Large intestine (tissue), 12 donors: ENCODE measurements around the gene FBXO5. TPM values are rescaled to one million over a fixed set of nuclear protein-coding genes. Genes with fewer than 3 reads are reported as not detected.

Source experiments
- DNase-seq, 2 donors: peaks; one replicate each; pipeline versions ENCODE4 v3.0.0 to v3.0.0-alpha.2; 2013
- H3K27ac ChIP-seq: one replicate; pipeline ENCODE4 v1.5.1; 2013; ENCODE audit warnings: low read length
- H3K27me3 ChIP-seq: 2 replicates; pipeline ENCODE4 v1.6.1; 2013; ENCODE audit warnings: low read length; ENCODE audit not compliant: control insufficient read depth, insufficient read depth
- H3K36me3 ChIP-seq: 2 replicates; pipeline ENCODE4 v1.6.1; 2013; ENCODE audit warnings: low read length; ENCODE audit not compliant: control insufficient read depth, insufficient read depth
- H3K4me1 ChIP-seq: one replicate; pipeline ENCODE4 v1.6.1; 2013; ENCODE audit warnings: low read length; ENCODE audit not compliant: control insufficient read depth, insufficient read depth
- H3K4me3 ChIP-seq: one replicate; pipeline ENCODE4 v1.5.1; 2013; ENCODE audit warnings: low read length
- H3K9me3 ChIP-seq: one replicate; pipeline ENCODE4 v1.6.1; 2013; ENCODE audit warnings: mild to moderate bottlenecking, low read depth, low read length, moderate library complexity; ENCODE audit not compliant: control insufficient read depth
- WGBS: methylation state at CpG from one replicate; pipeline ENCODE4 v1.1.5; 2013; ENCODE audit warnings: low lambda C conversion rate; ENCODE audit not compliant: insufficient coverage; 5-methylcytosine and 5-hydroxymethylcytosine counted together
- long read RNA-seq, 11 donors: transcript quantifications; one replicate each; lab custom pipeline, GENCODE V29; 2026
- polyA plus RNA-seq: library from polyadenylated mRNA; unstranded; fragments of 120-200 nt; gene quantifications from one replicate; pipeline ENCODE4 v1.2.1, GENCODE V29; 2013

The FBXO5 gene, protein sequence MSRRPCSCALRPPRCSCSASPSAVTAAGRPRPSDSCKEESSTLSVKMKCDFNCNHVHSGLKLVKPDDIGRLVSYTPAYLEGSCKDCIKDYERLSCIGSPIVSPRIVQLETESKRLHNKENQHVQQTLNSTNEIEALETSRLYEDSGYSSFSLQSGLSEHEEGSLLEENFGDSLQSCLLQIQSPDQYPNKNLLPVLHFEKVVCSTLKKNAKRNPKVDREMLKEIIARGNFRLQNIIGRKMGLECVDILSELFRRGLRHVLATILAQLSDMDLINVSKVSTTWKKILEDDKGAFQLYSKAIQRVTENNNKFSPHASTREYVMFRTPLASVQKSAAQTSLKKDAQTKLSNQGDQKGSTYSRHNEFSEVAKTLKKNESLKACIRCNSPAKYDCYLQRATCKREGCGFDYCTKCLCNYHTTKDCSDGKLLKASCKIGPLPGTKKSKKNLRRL
- 14.1 TPM for polyA plus RNA-seq
- long read RNA-seq, donor 1, partial matches to known transcripts = 0 of 1 reads
- long read RNA-seq, donor 1, other reads (novel, unspliced or antisense) = 0 of 1 reads
- long read RNA-seq, donor 2, transcript FBXO5-202 (5 exons, 2,221 nt) = major isoform, 5 of 17 reads
- long read RNA-seq, donor 2, transcript FBXO5-201 (5 exons, 2,037 nt) = major isoform, 5 of 17 reads
- long read RNA-seq, donor 2, partial matches to known transcripts = 6 of 17 reads
- long read RNA-seq, donor 2, other reads (novel, unspliced or antisense) = 0 of 17 reads
- long read RNA-seq, donor 3, partial matches to known transcripts = 0 of 7 reads
- long read RNA-seq, donor 3, other reads (novel, unspliced or antisense) = 0 of 7 reads
- long read RNA-seq, donor 4 = 0 reads
- long read RNA-seq, donor 5, partial matches to known transcripts = 0 of 4 reads
- long read RNA-seq, donor 5, other reads (novel, unspliced or antisense) = 0 of 4 reads
- long read RNA-seq, donor 6, partial matches to known transcripts = 0 of 3 reads
- long read RNA-seq, donor 6, other reads (novel, unspliced or antisense) = 0 of 3 reads
- long read RNA-seq, donor 7, partial matches to known transcripts = 0 of 1 reads
- long read RNA-seq, donor 7, other reads (novel, unspliced or antisense) = 0 of 1 reads
- long read RNA-seq, donor 8, partial matches to known transcripts = 5 of 7 reads
- long read RNA-seq, donor 8, other reads (novel, unspliced or antisense) = 0 of 7 reads
- long read RNA-seq, donor 9, partial matches to known transcripts = 0 of 5 reads
- long read RNA-seq, donor 9, other reads (novel, unspliced or antisense) = 0 of 5 reads
- long read RNA-seq, donor 10, partial matches to known transcripts = 0 of 2 reads
- long read RNA-seq, donor 10, other reads (novel, unspliced or antisense) = 0 of 2 reads
- long read RNA-seq, donor 11, partial matches to known transcripts = 0 of 3 reads
- long read RNA-seq, donor 11, other reads (novel, unspliced or antisense) = 0 of 3 reads

DNA sequence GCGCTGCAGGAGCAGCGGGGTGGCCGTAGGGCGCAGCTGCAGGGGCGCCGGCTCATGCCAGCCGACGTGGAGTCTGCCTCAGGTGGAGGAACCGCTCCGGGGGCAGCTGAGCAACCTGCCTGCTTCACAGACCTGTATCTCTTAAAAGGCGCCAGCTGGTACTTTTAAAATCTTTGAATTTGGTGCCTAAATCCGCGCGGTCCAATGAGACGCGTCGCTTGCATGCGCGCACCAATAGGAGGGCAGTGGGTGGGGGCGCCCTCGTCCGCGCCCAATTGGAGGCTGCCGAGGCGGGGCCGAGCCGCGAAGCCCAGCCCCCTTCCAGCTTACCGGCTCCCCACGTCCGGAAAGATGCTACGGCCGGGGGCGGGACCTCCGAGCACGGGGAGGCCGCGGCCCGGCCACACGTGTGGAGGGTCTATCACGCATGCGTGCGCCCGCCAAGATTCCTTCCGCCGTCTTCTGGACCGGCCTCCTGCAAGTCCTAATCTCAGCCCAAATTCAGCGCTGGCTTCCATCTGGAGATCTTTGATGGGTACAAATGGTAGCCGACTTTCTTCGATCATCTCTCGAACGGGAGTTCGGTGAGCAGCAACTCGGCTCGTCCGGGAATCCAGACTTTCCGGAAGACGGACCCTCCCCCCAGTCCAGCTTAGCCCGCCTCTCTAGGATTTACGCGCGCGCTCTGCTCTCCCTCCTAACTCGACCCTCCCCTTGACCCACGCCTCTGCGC is at the start of gene FBXO5:
TSS of gene FBXO5 (minus strand) at position 138 of the 733 bp plus-strand sequence. CDS start at position 56, 82 bp downstream.
- Histone ChIP-seq H3K4me1 (peaks cover 5% of the 10 kb centered on the region), H3K4me3 (peak within 1 kb of the TSS; percentile 65), H3K27me3 (no peaks in the 10 kb centered on the region), H3K27ac (peak within 1 kb of the TSS; percentile 94), H3K36me3 (no peaks in the 10 kb centered on the region), H3K9me3 (no peaks in the 10 kb centered on the region)
- WGBS = no CpG with 5 or more reads among the region's 66 CpGs
- DNase-seq = peak; percentile 98 to 99

DNA sequence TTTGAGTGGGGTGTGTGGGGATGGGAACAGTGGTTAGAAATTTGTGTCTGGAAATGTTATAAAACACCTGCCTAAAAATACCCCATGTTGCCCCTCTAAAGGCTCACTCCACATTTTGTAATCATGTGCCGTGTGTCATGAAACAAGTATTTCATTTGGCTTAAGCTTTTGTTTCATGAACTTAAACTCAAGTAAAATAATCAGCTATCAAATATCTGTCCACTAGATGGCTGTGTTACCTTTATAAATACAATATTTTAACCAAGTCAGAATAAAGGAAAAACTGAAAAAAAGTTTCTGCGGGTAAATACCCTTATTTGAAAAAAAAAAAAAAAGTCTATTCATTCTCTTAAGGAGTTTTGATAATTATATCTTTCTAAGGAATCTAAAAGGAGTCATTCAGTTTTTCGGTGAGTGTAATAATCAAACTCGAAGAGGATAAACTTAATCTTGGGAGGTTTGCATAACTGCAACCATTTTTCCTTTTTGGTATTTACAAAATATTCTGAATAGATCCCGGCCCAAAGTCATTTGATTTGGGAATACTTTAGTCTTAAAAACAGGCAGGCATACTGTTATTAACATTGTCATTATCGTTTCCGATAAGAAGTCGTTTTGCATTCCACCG is 49.5 kb upstream of the FBXO5 start:
- no peak for DNase-seq
- 33% methylated on average over 2 of the region's 9 CpGs for WGBS

DNA sequence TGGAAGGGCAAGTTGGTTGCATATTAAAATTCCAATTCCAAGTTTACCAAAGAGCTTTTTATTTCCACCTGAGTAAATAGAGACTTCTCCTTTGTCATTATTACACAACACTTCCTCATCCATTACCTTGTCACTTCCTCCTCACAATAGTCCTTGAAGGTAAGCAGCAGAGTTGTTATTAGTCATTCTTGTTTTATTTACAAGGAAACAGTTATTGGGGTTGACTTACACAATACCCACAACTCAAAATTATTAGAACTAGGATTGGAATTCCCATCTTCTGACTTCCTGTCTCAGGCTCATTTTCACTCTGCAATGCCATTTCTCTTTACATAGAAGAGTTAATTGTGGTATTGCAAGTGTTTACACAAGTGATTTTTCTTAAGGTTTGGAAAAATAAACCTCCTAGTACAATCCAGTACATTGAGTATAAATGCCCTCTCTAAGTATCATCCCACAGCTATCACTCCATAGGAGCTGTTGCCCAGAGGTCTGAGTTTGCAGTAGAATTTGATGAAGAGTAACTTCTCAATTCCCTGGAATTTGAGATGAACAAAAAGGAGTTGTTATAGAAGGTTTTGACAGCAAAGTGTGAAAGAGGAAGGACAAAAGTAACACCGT is 48.6 kb upstream of the FBXO5 start:
- Histone ChIP-seq H3K36me3 (no peaks in the 10 kb centered on the region), H3K27ac (no peak overlapping the region), H3K27me3 (no peaks in the 10 kb centered on the region), H3K9me3 (no peaks in the 10 kb centered on the region), H3K4me1 (no peaks in the 10 kb centered on the region), H3K4me3 (no peak overlapping the region)
- no peak for DNase-seq
- 67% methylated on average over 1 of the region's 1 CpG for WGBS

More for the DNA sequence above, 49.5 kb upstream of the FBXO5 start:
- Histone ChIP-seq H3K4me3 (no peak overlapping the region), H3K36me3 (no peaks in the 10 kb centered on the region), H3K27ac (no peak overlapping the region), H3K9me3 (no peaks in the 10 kb centered on the region), H3K27me3 (no peaks in the 10 kb centered on the region), H3K4me1 (no peaks in the 10 kb centered on the region)

DNA sequence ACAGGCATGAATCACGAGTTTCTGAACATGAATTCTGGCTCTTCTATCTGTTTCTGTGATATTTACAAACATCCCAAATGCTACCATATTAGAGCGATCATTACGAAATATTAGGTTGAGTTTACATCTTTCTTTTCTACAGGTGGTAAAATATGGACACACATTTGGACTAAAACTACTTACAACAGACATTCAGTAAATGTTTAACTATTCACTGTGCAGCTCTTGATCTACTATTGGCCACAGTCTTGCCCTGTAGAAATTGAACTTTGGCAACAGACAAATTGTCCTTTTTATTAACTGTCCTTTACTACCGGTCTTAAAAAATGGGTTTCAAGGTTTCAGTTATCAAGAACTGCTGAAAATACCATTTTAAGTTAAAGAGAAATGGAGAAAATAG is 46.1 kb upstream of the FBXO5 start:
- WGBS = 17% methylated on average over 1 of the region's 4 CpGs
- no peaks in the 10 kb centered on the region for H3K36me3 ChIP-seq
- no peaks in the 10 kb centered on the region for H3K27me3 ChIP-seq
- H3K27ac ChIP-seq = no peak overlapping the region
- no peak for DNase-seq
- H3K4me3 ChIP-seq = no peak overlapping the region
- H3K9me3 ChIP-seq = no peaks in the 10 kb centered on the region
- H3K4me1 ChIP-seq = no peaks in the 10 kb centered on the region

DNA sequence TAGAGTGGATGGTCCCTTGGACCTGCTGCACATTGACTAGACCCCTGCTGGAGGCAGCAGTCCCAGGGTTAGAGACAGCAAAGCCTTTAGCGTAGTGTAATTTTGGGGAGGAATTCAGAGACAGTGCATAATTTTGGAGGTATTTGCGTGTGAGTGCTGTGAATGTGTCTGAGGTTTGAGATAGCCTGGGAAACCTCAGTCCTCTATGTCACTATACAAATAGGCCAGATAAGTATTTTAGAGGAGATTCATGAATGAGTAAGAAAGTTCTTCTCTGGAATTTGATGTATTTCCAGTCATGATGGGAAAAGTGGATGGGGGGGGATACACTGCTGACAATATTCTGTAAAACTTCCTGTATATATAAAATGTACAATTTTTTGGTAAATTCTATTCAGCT is 45.4 kb upstream of the FBXO5 start:
- WGBS = no CpG with 5 or more reads among the region's 2 CpGs
- Histone ChIP-seq H3K9me3 (no peaks in the 10 kb centered on the region), H3K36me3 (no peaks in the 10 kb centered on the region), H3K27ac (no peak overlapping the region), H3K4me1 (no peaks in the 10 kb centered on the region), H3K27me3 (no peaks in the 10 kb centered on the region), H3K4me3 (no peak overlapping the region)
- DNase-seq = no peak

DNA sequence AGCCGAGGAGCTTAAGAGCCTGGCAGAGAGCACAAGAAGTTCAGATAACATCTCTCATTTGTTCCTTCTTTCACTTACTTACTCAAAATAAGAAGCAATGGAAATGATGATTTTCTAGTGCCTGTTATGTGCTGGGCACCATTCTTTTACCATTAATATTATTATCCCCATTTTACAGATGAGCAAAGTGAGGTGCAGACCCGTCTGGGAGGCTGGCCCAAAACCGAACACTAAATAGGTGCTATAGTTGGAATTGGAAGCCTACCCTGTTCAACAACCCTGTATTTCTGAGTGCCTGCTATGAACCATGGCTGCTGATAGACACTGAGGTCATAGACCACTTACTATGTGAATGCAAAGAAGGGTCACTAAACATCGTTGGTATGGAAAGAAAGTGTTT is 44.6 kb upstream of the FBXO5 start:
- no peak for DNase-seq
- 75% methylated on average over 1 of the region's 4 CpGs for WGBS
- Histone ChIP-seq H3K9me3 (no peaks in the 10 kb centered on the region), H3K27me3 (no peaks in the 10 kb centered on the region), H3K36me3 (no peaks in the 10 kb centered on the region), H3K4me3 (no peak overlapping the region), H3K4me1 (no peaks in the 10 kb centered on the region), H3K27ac (no peak overlapping the region)

DNA sequence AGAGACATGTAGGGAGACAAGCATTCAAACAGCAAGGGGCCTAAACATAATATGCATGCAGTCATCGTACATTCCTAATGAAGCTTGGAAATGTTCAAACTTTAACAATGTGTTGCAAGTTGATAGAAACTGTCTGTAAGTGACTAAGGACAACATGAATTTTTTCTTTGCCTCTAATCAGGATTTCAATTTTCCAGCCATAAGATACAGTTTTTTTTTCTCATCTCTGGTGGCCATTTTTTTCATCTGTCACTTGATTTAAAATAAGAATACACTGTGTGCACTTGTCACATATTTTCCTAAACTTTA is 41.8 kb upstream of the FBXO5 start:
- Histone ChIP-seq H3K27ac (no peak overlapping the region), H3K4me1 (no peaks in the 10 kb centered on the region), H3K9me3 (no peaks in the 10 kb centered on the region), H3K4me3 (no peak overlapping the region), H3K27me3 (no peaks in the 10 kb centered on the region), H3K36me3 (no peaks in the 10 kb centered on the region)
- 0% methylated on average over 1 of the region's 1 CpG for WGBS
- DNase-seq = no peak

DNA sequence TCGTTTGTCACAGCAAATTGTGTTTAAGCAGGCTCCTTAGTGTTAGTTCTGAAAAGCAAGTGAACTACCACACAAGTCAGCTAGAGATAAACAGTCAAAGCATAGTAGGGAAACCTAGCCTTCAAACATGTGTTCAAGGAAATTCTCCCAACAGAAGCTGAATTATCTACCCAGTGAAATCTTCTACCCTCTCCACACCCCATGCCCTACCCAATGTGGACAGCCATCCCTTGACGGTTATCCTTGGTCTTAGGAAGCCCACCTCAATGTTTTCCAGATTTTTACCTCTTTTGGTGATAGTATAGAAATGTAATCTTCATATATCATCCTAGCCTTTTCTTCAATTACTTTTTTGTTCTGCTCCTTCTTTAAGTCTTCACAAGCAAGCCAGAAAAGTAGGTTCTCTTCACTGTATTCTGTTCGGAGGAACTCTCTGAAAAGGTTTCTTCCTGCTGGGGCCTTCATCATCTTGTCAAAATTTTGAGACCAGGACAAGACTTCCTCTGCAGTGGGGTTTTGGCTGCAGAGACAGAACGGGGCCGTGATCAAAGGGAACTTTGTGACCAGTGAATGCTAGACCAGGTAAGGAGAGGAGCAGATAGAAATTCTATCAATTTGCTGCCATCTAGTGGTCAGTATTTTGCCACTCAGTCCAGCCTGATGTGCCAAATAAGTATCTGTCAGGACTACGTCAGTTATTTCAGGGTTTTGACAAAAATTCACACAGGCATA is 41.3 kb upstream of the FBXO5 start:
- Histone ChIP-seq H3K27me3 (no peaks in the 10 kb centered on the region), H3K4me1 (no peaks in the 10 kb centered on the region)
- peak; percentile 33 to 48 for DNase-seq

More for the DNA sequence above, 41.3 kb upstream of the FBXO5 start:
- no peaks in the 10 kb centered on the region for H3K9me3 ChIP-seq
- 100% methylated on average over 1 of the region's 6 CpGs for WGBS
- no peaks in the 10 kb centered on the region for H3K36me3 ChIP-seq
- H3K4me3 ChIP-seq = no peak overlapping the region
- H3K27ac ChIP-seq = no peak overlapping the region
